HG03575 (cell line): ENCODE measurements around the gene HIGD1C.
"Not testable (repeated sequence)": the region's sequence is repeated elsewhere in the genome, so short reads cannot be mapped to it uniquely, and the experiment has no call there.

Experiments used
- ATAC-seq: cut with Tn5 transposase; IDR thresholded peaks from one replicate; pipeline ENCODE4 v1.9.1; 2021; ENCODE audit not compliant: unreplicated experiment, insufficient number of reproducible peaks, low FRiP score; ENCODE audit errors: extremely low read depth

HIGD1C gene

DNA sequence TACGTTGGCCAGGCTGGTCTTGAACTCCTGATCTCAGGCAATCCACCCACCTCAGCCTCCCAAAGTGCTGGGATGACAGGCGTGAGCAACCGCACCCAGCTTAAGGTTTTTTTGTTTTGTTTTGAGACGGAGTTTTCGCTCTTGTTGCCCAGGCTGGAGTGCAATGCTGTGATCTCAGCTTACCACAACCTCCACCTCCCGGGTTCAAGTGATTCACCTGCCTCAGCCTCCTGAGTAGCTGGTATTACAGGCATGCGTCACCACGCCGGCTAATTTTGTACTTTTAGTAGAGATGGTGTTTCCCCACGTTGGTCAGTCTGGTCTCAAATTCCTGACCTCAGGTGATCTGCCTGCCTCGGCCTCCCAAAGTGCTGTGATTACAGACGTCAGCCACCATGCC is 21.9 kb upstream of the HIGD1C start:
- not testable (repeated sequence) for ATAC-seq

DNA sequence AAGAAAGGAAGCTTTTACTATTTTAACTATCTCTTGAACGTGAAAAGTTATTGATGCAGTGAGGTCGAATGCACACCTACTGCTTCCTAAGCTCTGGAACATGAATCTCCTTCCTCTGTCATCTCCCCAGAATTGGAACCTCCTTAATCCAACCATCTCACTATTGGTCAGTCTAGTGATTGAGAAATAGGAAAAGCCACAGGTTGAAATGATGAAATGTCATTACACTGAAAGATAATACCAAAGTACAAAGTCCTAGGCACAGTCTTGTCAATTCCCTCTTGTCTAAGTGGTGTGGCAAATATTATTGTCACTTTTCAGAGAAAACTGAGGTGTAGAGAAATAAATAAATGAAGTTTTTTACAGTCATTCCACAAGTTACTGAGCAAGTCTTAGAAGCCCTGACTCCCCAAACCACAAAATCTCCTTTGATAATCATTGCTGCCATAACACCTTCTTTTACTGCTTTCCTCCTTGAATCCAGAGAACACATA is 19.5 kb upstream of the HIGD1C start:
- no peak for ATAC-seq

DNA sequence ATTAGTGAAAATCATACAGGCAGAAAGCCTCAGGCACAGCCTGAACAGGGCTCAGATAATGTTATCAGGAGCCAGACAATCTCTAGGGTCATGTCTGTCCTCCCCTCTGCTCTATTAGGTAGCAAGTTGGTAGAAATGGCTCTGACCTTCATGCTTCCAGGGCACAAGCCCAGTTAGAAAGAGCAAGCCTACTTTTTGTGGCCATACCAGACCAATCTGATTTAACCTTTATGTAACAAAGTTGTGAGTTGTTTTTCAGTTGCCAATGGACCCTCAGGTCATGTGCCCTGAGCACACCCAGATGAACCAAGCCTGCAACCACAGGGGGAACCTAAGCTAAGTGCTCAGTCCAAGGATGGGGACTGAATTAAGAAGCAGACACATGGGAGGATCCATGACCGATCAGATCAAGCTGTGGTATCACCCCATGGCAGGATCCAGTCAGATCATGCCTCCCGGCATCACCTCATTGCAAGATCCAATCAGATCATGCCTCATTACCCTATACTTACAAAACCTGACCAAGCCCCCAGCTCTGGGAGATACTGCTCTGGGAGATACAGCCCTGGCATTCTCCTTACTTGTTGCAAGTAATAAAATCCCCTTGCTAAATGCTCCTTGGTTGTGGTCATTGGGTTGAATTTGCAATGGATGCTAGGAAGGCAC is 18.8 kb upstream of the HIGD1C start:
- ATAC-seq, result no peak

DNA sequence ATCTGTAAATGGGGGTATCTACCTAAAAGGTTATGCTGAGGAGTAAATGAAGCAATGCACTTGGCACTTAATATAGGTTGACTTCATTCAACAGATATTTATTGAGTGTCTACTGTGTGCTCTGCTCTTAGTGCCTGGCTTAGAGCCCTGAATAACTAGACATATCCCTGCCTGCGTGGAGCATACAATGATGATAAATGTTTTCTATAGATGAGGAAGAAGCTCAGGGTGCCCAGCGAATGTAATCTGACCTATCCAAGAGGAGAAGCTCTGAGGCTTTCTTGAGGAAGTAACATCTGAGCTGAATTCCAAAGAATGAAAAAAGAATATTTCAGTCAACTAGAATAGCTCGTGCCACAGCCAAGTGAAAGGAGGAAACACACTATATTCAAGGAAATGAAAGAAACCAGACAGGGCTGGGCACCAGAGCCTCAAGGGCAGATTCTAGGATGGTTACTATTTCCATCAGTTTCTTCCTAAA is 17.9 kb upstream of the HIGD1C start:
- no peak for ATAC-seq

DNA sequence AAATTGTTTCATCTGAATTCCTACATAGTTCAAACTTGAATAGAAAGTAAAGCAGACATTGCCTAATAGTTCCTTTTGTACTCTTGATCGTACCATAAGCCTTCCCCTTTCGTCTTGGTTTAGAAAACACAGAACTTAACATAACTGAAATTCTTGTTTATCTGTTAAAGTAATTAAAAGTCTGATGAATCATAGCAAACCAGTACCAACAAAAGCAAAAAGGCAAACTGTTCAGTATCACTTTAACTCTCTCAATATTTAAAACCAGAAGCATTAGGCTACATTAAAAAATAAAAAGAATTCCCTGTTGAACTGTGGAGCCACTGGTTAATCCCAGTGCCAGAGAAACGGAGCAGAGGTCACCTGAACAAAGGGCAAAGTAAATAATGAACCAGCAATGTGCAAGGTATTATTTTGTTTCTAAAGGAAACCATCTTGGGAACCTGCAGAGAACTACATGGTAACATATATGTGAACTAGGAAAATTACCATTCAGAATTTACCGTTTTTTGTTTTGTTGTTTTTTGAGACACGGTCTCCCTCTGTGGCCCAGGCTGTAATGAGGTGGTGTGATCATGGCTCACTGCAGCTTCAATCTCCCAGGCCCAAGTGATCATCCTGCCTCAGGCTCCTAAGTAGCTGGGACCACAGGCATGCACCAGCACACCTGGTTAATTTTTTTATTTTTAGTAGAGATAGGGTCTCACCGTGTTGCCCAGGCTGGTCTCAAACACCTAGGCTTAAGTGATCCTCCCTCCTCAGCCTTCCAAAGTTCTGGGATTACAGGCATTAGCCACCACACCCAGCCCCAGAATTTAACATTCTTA is 17.1 kb upstream of the HIGD1C start:
- no peak for ATAC-seq

DNA sequence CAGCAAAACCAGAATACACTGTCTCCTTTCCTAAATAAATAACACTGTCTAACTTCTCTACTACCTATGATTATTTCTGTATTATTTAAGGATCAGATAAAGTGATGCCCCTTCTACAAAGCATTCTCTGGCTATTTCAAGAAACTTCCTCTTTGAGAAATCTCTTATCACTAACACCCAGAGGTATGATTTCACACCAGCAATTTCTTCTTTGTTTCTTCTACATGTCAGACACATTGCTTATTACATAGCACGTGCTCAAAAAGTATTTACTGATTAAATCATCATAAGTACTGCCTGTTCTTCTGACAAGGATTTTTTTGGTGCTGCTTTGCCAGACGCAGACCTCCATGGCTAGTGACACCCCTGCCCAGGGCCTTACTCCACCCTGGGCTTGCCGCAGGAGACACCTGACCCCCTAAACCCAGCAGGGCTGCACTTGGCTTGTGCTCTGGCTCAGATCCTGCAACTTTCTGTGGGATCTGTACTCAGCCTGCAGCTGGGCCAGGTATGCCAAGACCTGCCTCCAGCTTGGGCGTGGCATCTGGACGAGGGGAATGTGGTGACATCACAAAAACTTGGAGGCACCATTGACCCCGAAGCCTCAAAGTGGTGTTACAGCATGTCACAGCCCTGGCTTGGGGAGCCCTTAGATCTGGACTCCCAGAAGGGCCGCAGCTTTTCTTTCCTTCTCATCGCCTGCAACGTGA is 15.4 kb upstream of the HIGD1C start:
- no peak for ATAC-seq

DNA sequence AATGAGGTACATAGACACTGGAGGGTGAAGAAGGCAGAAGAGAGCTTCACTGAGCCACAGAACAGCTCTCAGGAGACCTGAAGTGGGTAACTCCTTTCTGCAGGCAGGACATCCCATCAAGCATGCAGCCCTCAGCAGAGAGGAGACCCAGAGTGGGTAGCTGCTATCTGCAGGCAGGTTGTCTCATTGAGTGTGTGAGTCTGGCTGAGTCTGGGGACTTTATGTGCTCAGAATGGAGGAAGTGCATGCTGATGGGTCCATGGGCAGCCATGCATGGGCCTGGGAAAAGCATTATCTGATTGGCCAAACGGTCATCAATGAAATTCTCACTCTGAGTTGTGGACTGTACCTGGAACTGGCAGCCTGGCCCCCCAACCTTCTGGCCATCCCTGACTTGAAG is 14.7 kb upstream of the HIGD1C start:
- no peak for ATAC-seq

DNA sequence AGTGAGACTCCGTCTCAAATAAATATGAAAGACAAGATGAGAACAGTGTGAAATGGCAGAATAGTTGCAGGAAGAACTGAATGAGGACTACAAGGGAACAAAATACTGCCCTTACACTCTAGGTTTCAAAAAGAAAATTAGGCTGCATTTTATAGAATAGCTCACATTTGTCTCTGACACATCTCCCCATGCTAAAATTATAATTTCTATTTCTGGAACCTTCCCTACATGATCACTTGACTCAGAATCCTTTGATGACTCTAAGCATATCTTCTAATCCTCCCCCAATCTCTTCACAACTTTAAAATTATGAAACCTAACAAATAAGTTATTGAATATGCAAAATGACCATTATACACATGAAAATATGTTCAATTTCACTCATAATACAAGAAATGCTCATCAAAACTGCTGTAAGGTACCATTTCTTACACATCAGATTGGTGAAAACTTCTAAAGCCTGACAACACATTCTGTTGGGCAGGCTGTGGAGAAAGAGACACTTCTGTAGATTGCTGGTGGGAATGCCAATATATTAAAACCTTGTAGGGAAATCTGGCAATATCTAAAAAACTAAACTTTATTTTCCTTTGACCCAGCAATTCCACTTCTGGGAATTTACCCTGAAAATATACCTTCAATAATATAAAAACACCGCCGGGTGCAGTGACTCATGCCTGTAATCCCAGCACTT is 4.3 kb upstream of the HIGD1C start:
- no peak for ATAC-seq

DNA sequence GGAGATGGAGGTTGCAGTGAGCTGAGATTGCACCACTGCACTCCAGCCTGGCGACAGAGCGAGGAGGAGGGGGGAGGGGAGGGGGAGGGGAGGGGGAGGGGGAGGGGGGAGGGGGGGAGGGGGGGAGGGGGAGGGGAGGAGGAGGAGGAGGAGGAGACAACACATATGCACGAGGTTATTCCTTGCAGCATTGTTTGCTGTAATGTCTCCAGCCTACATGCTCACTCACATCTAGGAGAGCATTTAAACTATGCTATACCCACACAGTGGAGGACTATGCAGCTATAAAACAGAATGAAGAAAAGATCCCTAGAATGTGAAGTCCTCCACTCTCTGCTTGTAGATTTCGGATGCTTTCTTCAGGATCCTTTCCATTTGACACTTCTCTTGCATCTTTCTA is 3.5 kb upstream of the HIGD1C start:
- ATAC-seq, result no peak

DNA sequence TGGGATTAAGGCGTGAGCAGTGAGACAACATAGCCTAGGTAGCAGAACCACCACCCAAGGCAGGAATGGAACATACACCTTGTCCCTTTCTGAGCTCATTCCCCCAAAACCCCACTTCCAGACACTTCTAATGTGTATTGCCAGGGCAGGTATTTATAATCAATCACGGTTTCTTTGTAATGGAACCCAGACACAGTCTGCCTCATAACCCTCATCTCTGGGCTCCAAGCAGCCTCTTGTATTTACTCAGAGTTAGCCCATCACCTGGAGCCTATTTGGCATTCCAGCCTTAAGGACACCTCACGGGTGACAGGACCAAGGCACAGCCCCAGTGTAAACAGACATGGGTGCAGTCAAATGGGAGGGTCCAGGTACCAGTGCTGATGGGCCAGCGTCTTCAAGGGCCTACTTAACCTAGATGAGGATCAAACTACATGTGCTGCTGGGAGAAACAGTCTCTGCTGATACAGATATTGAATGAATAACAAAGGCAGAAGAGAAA is 2.5 kb upstream of the HIGD1C start:
- no peak for ATAC-seq

DNA sequence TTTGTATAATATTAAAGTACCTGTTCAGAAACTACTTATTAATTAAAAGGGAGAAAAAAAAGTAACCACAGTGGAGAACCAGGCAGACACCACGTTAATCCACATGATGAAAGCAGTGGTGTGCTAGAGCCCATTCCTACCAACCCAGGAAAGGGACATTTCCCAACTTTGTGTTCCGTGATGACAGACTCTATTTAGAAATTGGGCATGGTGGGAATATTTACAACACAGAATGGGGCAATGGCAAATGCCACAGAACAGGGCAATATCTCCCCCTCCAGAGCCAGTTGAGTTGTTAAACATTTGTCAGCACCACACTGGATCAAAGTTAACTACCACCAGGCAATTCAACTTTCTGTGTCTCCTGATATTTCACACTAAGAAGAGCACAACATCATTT is 1.2 kb upstream of the HIGD1C start:
- ATAC-seq, result no peak

DNA sequence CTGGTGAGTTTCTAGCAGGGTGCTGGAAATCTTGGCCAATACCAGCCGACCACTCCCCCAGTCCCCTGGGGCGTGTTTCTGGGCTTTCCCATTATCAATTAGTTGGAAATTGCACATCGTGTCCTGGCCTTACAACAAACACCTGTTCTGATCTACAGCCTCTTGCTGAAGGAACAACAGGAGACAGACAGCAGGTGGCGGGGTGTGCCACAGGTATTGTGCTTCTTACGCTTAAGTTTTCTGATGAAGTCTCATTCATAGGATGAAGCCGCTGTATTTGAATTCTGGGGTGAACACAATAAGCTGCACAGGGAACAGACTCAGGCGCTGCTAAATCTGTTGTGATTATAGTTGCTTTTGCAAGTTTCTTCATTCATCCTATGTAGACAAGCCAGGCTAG is 703 bp downstream of the HIGD1C start:
- ATAC-seq, result no peak

DNA sequence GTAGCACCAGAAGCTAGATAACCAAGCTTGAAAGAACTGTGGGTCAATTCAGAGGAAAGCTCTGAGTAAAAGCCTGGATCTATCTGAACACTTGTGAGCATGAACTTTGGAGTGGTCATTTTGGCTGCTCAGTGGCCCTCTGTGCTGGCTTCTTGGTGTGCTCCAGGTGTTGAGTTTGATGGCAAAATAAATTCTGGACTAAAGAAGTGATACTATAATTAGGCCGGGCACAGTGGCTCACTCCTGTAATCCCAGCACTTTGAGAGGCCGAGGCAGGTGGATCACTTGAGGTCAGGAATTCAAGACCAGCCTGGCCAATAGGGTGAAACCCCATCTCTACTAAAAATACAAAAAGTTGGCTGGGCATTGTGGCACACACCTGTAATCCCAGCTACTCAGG is 2.4 kb downstream of the HIGD1C start:
- not testable (repeated sequence) for ATAC-seq

DNA sequence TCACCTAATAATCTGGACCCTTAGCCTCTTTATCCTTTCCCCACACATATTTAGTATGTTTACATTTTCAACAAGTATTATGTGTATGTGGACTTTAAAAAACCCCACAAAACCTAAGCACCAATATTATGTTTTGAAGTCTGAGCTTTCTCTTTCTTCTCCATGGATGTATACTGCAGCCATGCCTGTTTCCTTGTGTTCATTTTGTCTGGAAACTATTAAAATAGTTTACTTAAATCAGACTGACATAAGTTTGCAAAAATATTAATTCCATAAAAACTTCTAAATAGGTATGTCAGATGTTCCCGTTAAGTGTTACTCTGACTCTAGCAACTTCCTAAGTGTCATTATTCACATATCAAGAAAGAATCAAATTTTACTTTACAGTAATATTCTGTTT is 2.9 kb downstream of the HIGD1C start:
- no peak for ATAC-seq

DNA sequence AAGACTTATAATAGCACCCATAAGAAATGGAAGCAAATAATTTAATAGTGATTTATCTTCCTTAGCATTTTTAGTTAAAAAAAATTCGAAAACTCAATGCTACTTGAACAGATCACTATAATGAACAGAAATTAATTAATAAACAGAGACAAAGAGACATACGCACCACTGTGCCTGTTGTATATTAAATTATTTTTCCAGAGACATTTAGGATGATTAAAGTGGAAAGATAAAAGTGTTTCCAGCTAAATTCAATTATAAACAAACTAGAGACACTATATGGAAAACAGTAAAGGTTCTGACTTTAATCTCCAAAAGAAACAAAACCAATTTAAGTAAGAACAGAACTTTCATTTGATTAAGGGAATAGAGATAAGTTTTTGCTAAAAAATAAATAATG is 3.4 kb downstream of the HIGD1C start:
- ATAC-seq, result no peak

DNA sequence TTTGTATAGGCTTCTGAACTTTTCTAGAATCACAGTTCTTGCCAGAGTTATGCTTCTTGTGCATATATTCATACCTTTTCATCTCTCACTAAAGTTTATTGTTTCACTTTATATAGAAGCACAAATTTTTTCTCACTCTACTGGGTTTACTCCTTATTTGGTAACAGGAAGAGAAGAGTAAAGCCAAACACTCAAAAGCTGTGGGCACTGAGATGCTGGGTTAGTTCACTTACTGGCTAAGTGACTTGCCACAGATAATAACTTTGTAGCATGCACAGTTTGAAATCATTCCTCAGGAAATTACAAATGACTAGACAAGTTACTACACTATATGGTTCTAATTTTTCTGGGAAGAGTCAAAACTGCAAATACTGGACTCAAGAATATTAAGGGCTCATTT is 7.8 kb downstream of the HIGD1C start:
- no peak for ATAC-seq

DNA sequence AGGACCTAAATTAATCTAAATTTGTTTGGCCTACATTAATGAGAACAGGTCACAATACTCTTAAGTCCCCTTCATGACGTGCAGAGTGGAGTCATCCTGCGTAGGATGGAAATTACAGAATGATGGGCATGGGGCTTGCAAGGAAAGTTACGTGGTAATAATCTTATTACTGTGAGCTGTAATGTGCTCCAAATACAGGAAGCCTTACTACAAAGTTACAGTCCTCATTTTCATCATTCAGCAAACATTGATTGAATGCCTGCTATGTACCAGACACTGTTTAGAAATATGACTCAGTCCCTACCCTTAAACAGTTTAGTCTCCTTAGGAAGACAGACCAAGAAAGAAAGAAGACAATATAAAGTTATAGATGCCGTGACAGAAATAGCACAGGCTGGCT is 9.4 kb downstream of the HIGD1C start:
- ATAC-seq, result no peak

DNA sequence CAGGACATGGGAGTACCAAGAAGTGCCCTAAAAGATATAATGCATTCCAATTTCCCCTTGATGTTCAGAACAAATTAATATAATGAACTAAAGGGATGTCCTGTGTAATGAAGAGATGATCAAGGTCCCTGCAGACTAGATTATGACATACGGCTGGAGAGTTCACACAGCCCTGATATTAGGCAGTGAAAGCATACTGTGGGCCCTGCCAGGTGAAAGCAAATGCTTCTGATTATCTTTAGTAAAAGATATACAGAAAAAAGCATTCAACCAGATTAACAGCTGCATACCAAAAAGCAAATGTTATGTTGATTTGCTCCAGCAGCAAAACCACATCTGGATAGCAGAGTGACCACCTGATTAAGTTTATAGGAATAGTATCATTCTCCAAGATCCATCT is 12.1 kb downstream of the HIGD1C start:
- no peak for ATAC-seq

DNA sequence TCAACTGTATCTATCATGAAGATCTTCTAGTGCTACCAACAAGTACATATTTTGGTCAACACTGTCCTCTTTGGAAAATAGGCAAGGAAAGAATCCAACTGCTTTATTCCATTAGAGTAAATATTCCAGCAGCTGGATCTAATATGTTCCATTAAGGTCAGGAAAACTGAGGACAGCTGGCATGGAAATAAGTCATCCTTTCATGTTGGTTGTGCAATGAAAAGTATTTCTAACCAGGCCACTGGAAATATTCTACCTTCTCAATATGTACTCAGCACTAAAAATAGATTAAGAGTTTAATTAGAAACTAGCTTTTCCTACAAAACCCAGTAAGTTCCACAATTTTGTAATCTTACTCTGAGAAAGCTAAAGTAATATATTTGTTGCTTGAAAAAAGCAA is 19.6 kb downstream of the HIGD1C start:
- ATAC-seq, result no peak
